ENCODE measurements around the gene APOO. TPM values are rescaled to one million over a fixed set of nuclear protein-coding genes. Genes with fewer than 3 reads are reported as not detected.

Gene APOO
- total RNA-seq, 1 experiment from 2014 or later: 37.4 TPM

GRCh38 chrX:23938690-23939089 lies 31.0 kb upstream of the APOO start:
- H2AFZ ChIP-seq (ENCODE audit: low read length): no peak overlapping the region
- H3K9ac ChIP-seq (ENCODE audit: low read length): no peak overlapping the region
- H3K4me1 ChIP-seq (ENCODE audit: low read length): no peaks in the 10 kb centered on the region
- no peaks in the 10 kb centered on the region for H3K9me2 ChIP-seq (replicated peaks; ENCODE audit: insufficient read depth, low read length)
- no peak overlapping the region for H3K27ac ChIP-seq (ENCODE audit: low read length)
- H3K4me2 ChIP-seq (ENCODE audit: low read depth, low read length, poor library complexity, severe bottlenecking): no peak overlapping the region
- DNase-seq: no peak
- no peaks in the 10 kb centered on the region for H3K36me3 ChIP-seq (ENCODE audit: insufficient read depth, low read length)
- H3K79me2 ChIP-seq (ENCODE audit: low read length): no peaks in the 10 kb centered on the region
- H4K20me1 ChIP-seq (ENCODE audit: insufficient read depth, low read depth, low read length): no peaks in the 10 kb centered on the region
- H3K9me3 ChIP-seq (ENCODE audit: low read length): no peaks in the 10 kb centered on the region
- H3K4me3 ChIP-seq (ENCODE audit: low read length): no peak overlapping the region
- no peaks in the 10 kb centered on the region for H3K27me3 ChIP-seq (ENCODE audit: low read length)

DNA sequence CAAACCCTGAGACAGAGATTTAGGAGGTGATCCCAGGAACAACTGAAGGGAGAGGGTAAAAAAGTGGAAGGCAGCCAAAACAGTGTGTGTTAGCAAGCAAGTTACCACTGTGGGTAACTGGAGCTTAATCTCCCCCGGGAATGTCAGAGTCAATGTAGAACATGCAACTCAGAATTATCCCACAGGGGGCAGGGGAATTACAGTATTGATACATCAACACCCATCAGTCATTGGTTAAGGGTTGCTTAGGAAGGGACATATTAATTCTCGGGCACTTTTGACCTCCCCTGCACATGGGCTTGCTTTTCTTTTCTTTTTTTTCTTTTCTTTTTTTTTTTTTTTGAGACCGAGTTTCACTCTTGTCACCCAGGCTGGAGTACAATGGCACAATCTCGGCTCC lies 29.4 kb upstream of the APOO start:
- Histone ChIP-seq H3K9me2 (replicated peaks; ENCODE audit: insufficient read depth, low read length) (no peaks in the 10 kb centered on the region), H4K20me1 (ENCODE audit: insufficient read depth, low read depth, low read length) (no peaks in the 10 kb centered on the region), H3K79me2 (ENCODE audit: low read length) (no peaks in the 10 kb centered on the region), H2AFZ (ENCODE audit: low read length) (no peak overlapping the region), H3K9me3 (ENCODE audit: low read length) (no peaks in the 10 kb centered on the region), H3K9ac (ENCODE audit: low read length) (no peak overlapping the region), H3K4me2 (ENCODE audit: low read depth, low read length, poor library complexity, severe bottlenecking) (no peak overlapping the region), H3K4me1 (ENCODE audit: low read length) (no peaks in the 10 kb centered on the region), H3K27me3 (ENCODE audit: low read length) (no peaks in the 10 kb centered on the region), H3K27ac (ENCODE audit: low read length) (no peak overlapping the region), H3K4me3 (ENCODE audit: low read length) (no peak overlapping the region), H3K36me3 (ENCODE audit: insufficient read depth, low read length) (no peaks in the 10 kb centered on the region)
- DNase-seq: no peak

- DNase-seq: no peak
- Histone ChIP-seq H3K9ac (ENCODE audit: low read length) (no peak overlapping the region), H3K36me3 (ENCODE audit: insufficient read depth, low read length) (no peaks in the 10 kb centered on the region), H3K9me2 (replicated peaks; ENCODE audit: insufficient read depth, low read length) (no peaks in the 10 kb centered on the region), H2AFZ (ENCODE audit: low read length) (no peak overlapping the region), H3K4me3 (ENCODE audit: low read length) (no peak overlapping the region), H3K9me3 (ENCODE audit: low read length) (no peaks in the 10 kb centered on the region), H3K4me2 (ENCODE audit: low read depth, low read length, poor library complexity, severe bottlenecking) (no peak overlapping the region), H3K27me3 (ENCODE audit: low read length) (no peaks in the 10 kb centered on the region), H3K4me1 (ENCODE audit: low read length) (no peaks in the 10 kb centered on the region), H3K79me2 (ENCODE audit: low read length) (no peaks in the 10 kb centered on the region), H3K27ac (ENCODE audit: low read length) (no peak overlapping the region), H4K20me1 (ENCODE audit: insufficient read depth, low read depth, low read length) (no peaks in the 10 kb centered on the region)
Observed at GRCh38 chrX:23936180-23936579, 28.4 kb upstream of the APOO start.

GRCh38 chrX:23935106-23935505 lies 27.4 kb upstream of the APOO start:
- Histone ChIP-seq H2AFZ (ENCODE audit: low read length) (no peak overlapping the region), H3K79me2 (ENCODE audit: low read length) (no peaks in the 10 kb centered on the region), H4K20me1 (ENCODE audit: insufficient read depth, low read depth, low read length) (no peaks in the 10 kb centered on the region), H3K9me3 (ENCODE audit: low read length) (no peaks in the 10 kb centered on the region), H3K27me3 (ENCODE audit: low read length) (no peaks in the 10 kb centered on the region), H3K9me2 (replicated peaks; ENCODE audit: insufficient read depth, low read length) (no peaks in the 10 kb centered on the region), H3K9ac (ENCODE audit: low read length) (no peak overlapping the region), H3K4me3 (ENCODE audit: low read length) (no peak overlapping the region), H3K36me3 (ENCODE audit: insufficient read depth, low read length) (no peaks in the 10 kb centered on the region), H3K4me1 (ENCODE audit: low read length) (no peaks in the 10 kb centered on the region), H3K27ac (ENCODE audit: low read length) (no peak overlapping the region), H3K4me2 (ENCODE audit: low read depth, low read length, poor library complexity, severe bottlenecking) (no peak overlapping the region)
- no peak for DNase-seq

GRCh38 chrX:23932046-23932445 lies 24.3 kb upstream of the APOO start:
- Histone ChIP-seq H3K27me3 (ENCODE audit: low read length) (no peaks in the 10 kb centered on the region), H4K20me1 (ENCODE audit: insufficient read depth, low read depth, low read length) (no peaks in the 10 kb centered on the region), H3K79me2 (ENCODE audit: low read length) (no peaks in the 10 kb centered on the region), H3K4me2 (ENCODE audit: low read depth, low read length, poor library complexity, severe bottlenecking) (no peak overlapping the region), H3K9me2 (replicated peaks; ENCODE audit: insufficient read depth, low read length) (no peaks in the 10 kb centered on the region), H3K4me3 (ENCODE audit: low read length) (no peak overlapping the region), H3K9ac (ENCODE audit: low read length) (no peak overlapping the region), H3K4me1 (ENCODE audit: low read length) (no peaks in the 10 kb centered on the region), H3K36me3 (ENCODE audit: insufficient read depth, low read length) (no peaks in the 10 kb centered on the region), H3K27ac (ENCODE audit: low read length) (no peak overlapping the region), H2AFZ (ENCODE audit: low read length) (no peak overlapping the region), H3K9me3 (ENCODE audit: low read length) (no peaks in the 10 kb centered on the region)
- no peak for DNase-seq

DNA sequence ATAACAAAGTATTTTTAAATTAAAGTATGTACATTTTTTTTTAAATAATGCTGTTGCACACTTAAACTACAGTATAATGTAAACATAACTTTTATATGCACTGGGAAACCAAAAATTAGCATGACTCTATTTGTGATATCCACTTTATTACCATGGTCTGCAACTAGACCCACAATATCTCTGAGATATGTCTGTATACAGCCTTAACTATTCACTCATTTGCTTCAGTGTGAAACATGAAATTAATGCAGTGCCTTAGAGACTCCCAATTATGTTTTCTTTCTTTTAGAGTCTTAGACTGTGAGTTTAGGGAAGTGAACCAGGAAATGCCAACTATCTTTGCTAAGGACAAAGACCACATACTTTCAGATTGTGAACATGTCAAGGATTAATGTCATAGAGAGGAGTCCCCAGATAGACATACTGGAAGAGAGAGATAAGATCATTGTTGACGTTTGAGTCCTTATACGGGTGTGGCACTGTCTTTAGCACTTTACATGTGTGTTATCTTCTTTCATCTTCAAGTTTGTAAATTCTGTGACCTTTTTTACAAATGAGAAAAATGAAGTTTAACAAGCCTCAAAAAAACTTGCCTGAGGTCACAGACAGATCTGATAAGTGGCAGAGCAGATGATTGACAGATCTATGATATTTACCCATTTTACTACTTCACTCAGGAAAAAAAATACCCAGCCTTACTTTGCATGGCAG lies 23.3 kb upstream of the APOO start:
- Histone ChIP-seq H3K9me3 (ENCODE audit: low read length) (no peaks in the 10 kb centered on the region), H3K36me3 (ENCODE audit: insufficient read depth, low read length) (no peaks in the 10 kb centered on the region), H3K79me2 (ENCODE audit: low read length) (no peaks in the 10 kb centered on the region), H3K27me3 (ENCODE audit: low read length) (no peaks in the 10 kb centered on the region), H3K4me1 (ENCODE audit: low read length) (no peaks in the 10 kb centered on the region), H4K20me1 (ENCODE audit: insufficient read depth, low read depth, low read length) (no peaks in the 10 kb centered on the region), H3K4me3 (ENCODE audit: low read length) (no peak overlapping the region), H2AFZ (ENCODE audit: low read length) (no peak overlapping the region), H3K4me2 (ENCODE audit: low read depth, low read length, poor library complexity, severe bottlenecking) (no peak overlapping the region), H3K9ac (ENCODE audit: low read length) (no peak overlapping the region), H3K27ac (ENCODE audit: low read length) (no peak overlapping the region), H3K9me2 (replicated peaks; ENCODE audit: insufficient read depth, low read length) (no peaks in the 10 kb centered on the region)
- no peak for DNase-seq

GRCh38 chrX:23926015-23926414 lies 18.3 kb upstream of the APOO start:
- Histone ChIP-seq H3K4me3 (ENCODE audit: low read length) (no peak overlapping the region), H3K9ac (ENCODE audit: low read length) (no peak overlapping the region), H3K4me2 (ENCODE audit: low read depth, low read length, poor library complexity, severe bottlenecking) (no peak overlapping the region), H3K27ac (ENCODE audit: low read length) (no peak overlapping the region), H3K9me2 (replicated peaks; ENCODE audit: insufficient read depth, low read length) (no peaks in the 10 kb centered on the region), H4K20me1 (ENCODE audit: insufficient read depth, low read depth, low read length) (no peaks in the 10 kb centered on the region), H3K4me1 (ENCODE audit: low read length) (no peaks in the 10 kb centered on the region), H3K79me2 (ENCODE audit: low read length) (no peaks in the 10 kb centered on the region), H2AFZ (ENCODE audit: low read length) (no peak overlapping the region), H3K36me3 (ENCODE audit: insufficient read depth, low read length) (no peaks in the 10 kb centered on the region), H3K27me3 (ENCODE audit: low read length) (no peaks in the 10 kb centered on the region), H3K9me3 (ENCODE audit: low read length) (no peaks in the 10 kb centered on the region)
- no peak for DNase-seq

GRCh38 chrX:23919706-23920320 lies 12.1 kb upstream of the APOO start:
- Histone ChIP-seq H3K9me2 (replicated peaks; ENCODE audit: insufficient read depth, low read length) (no peaks in the 10 kb centered on the region), H3K79me2 (ENCODE audit: low read length) (no peaks in the 10 kb centered on the region), H3K4me1 (ENCODE audit: low read length) (no peaks in the 10 kb centered on the region), H2AFZ (ENCODE audit: low read length) (no peak overlapping the region), H3K9ac (ENCODE audit: low read length) (no peak overlapping the region), H3K36me3 (ENCODE audit: insufficient read depth, low read length) (no peaks in the 10 kb centered on the region), H3K27ac (ENCODE audit: low read length) (no peak overlapping the region), H3K4me2 (ENCODE audit: low read depth, low read length, poor library complexity, severe bottlenecking) (no peak overlapping the region), H3K27me3 (ENCODE audit: low read length) (no peaks in the 10 kb centered on the region), H3K9me3 (ENCODE audit: low read length) (peaks cover 4% of the 10 kb centered on the region; the same call in 1 of the 2 replicates), H4K20me1 (ENCODE audit: insufficient read depth, low read depth, low read length) (no peaks in the 10 kb centered on the region), H3K4me3 (ENCODE audit: low read length) (no peak overlapping the region)
- no peak for DNase-seq
